ENCODE measurements around the gene MTMR12. TPM values are rescaled to one million over a fixed set of nuclear protein-coding genes. Genes with fewer than 3 reads are reported as not detected.

The MTMR12 gene
- total and polyA plus RNA-seq, 4 donors, result 8.8 to 37.8 (median 23.9) TPM

DNA sequence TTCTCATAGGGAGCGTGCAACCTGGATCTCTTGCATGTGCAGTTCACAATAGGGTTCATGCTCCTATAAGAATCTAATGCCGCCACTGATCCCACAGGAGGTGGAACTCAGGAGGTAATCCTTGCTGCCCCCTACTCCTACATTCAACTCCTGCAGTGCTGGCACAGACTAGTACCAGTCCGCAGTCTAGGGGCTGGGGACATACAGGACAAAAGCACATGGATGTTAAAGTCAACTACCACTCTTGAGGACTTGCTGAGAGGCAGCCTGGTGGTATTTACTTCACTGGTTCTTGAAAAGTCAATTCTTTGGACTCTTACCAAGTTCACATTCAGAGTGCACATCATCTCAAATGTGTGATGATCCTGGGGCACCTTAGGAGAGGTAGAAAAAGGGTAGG is 33.0 kb downstream of the MTMR12 start:
- WGBS, 2 donors, result 94 to 98% methylated on average over 3 of the region's 3 CpGs
- Histone ChIP-seq H3K27ac (ENCODE audit: low read depth in 1 of 2, low read length in 2 of 2) (no peak overlapping the region), H3K4me3 (ENCODE audit: low read length in 2 of 2) (no peak overlapping the region), H3K4me1 (ENCODE audit: control insufficient read depth in 1 of 2, insufficient read depth in 2 of 2, low read length in 2 of 2) (peaks cover 4 to 5% of the 10 kb centered on the region in 2 donors), H3K27me3 (ENCODE audit: control insufficient read depth in 1 of 2, insufficient read depth in 2 of 2, low read length in 1 of 2) (no peaks in the 10 kb centered on the region), H3K9me3 (ENCODE audit: control insufficient read depth, low read length) (no peaks in the 10 kb centered on the region), H3K36me3 (ENCODE audit: control insufficient read depth in 1 of 2, insufficient read depth in 2 of 2, low read length in 1 of 2) (no peaks in the 10 kb centered on the region)
- DNase-seq, result no peak
- intact Hi-C loops (cut with DNase I), result no loop called here
- no peak for ATAC-seq (ENCODE audit: low FRiP score)

DNA sequence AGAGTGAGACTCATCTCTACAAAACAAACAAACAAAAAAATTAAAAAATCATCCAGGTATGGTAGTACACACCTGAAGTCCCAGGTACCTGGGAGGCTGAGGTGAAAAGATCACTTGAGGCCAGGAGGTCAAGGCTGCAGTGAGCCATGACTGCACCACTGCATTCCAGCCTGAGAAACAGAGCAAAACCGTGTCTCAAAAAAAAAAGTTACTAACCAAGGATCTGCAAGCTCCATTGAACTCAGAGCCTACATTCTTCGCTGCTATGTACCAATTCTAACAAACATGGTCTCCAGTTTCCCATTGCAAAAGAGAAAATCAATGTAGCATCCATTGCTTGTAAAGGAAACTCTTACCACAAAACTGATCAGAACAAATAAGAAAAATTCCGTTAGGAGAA is 33.5 kb downstream of the MTMR12 start:
- Histone ChIP-seq H3K27me3 (ENCODE audit: control insufficient read depth in 1 of 2, insufficient read depth in 2 of 2, low read length in 1 of 2) (no peaks in the 10 kb centered on the region), H3K27ac (ENCODE audit: low read depth in 1 of 2, low read length in 2 of 2) (no peak overlapping the region), H3K4me1 (ENCODE audit: control insufficient read depth in 1 of 2, insufficient read depth in 2 of 2, low read length in 2 of 2) (peaks cover 4% of the 10 kb centered on the region in 2 donors), H3K9me3 (ENCODE audit: control insufficient read depth, low read length) (no peaks in the 10 kb centered on the region), H3K4me3 (ENCODE audit: low read length in 2 of 2) (no peak overlapping the region), H3K36me3 (ENCODE audit: control insufficient read depth in 1 of 2, insufficient read depth in 2 of 2, low read length in 1 of 2) (peaks cover 0 to 3% of the 10 kb centered on the region in 2 donors)
- 84 to 92% methylated on average over 3 of the region's 3 CpGs for WGBS, 2 donors
- intact Hi-C loops (cut with DNase I), result no loop called here
- ATAC-seq (ENCODE audit: low FRiP score) (no peak), DNase-seq (no peak)

DNA sequence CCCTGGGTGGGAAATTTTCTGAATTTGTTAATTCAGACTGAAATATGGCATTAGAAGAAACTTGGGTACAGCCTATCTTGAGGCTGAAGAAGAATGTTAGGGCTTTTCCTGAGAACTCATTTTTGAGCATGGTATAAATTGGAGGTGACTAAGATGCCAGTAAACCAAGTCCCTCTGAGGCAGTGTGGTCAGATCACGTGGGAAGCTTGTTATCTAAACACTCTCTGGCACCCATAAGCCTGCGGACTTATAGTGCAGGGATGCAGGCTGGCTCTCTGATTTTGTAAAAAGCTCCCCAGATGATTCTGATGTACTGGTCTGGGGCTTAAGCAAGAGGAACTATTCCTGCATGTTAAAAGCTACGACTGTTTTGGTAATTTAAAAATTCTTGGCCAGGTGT is 34.3 kb downstream of the MTMR12 start:
- H3K36me3 ChIP-seq (ENCODE audit: control insufficient read depth in 1 of 2, insufficient read depth in 2 of 2, low read length in 1 of 2), result peaks cover 0 to 5% of the 10 kb centered on the region in 2 donors
- peaks cover 3 to 4% of the 10 kb centered on the region in 2 donors for H3K4me1 ChIP-seq (ENCODE audit: control insufficient read depth in 1 of 2, insufficient read depth in 2 of 2, low read length in 2 of 2)
- DNase-seq, result no peak
- no peak for ATAC-seq (ENCODE audit: low FRiP score)
- no peak overlapping the region for H3K27ac ChIP-seq (ENCODE audit: low read depth in 1 of 2, low read length in 2 of 2)
- H3K9me3 ChIP-seq (ENCODE audit: control insufficient read depth, low read length), result no peaks in the 10 kb centered on the region
- 52 to 64% methylated on average over 3 of the region's 3 CpGs for WGBS, 2 donors
- intact Hi-C loops (cut with DNase I), result no loop called here
- H3K27me3 ChIP-seq (ENCODE audit: control insufficient read depth in 1 of 2, insufficient read depth in 2 of 2, low read length in 1 of 2), result no peaks in the 10 kb centered on the region
- H3K4me3 ChIP-seq (ENCODE audit: low read length in 2 of 2), result no peak overlapping the region

DNA sequence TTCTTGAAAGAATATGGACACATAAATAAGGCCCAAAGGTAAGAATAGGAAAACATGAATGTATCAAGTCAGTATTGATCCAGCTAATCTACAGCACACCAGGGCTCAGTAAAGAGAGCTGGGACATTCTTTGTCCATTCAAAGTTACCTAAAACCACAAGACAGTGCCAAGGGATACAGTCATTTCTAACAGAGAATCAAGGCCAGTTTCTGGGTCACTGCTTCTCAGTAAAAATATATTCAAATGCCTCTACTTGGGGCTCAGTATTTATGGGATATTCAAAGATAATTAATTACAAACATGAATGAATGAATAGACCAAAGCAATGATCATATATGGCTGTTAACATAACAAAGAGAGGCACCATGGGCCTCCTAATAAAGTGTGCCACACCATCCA is 34.9 kb downstream of the MTMR12 start:
- H3K9me3 ChIP-seq (ENCODE audit: control insufficient read depth, low read length), result no peaks in the 10 kb centered on the region
- ATAC-seq (ENCODE audit: low FRiP score), result no peak
- no peak overlapping the region for H3K4me3 ChIP-seq (ENCODE audit: low read length in 2 of 2)
- peaks cover 0 to 4% of the 10 kb centered on the region in 2 donors for H3K4me1 ChIP-seq (ENCODE audit: control insufficient read depth in 1 of 2, insufficient read depth in 2 of 2, low read length in 2 of 2)
- no peak overlapping the region for H3K27ac ChIP-seq (ENCODE audit: low read depth in 1 of 2, low read length in 2 of 2)
- peaks cover 0 to 5% of the 10 kb centered on the region in 2 donors for H3K36me3 ChIP-seq (ENCODE audit: control insufficient read depth in 1 of 2, insufficient read depth in 2 of 2, low read length in 1 of 2)
- intact Hi-C loops (cut with DNase I), result no loop called here
- no peaks in the 10 kb centered on the region for H3K27me3 ChIP-seq (ENCODE audit: control insufficient read depth in 1 of 2, insufficient read depth in 2 of 2, low read length in 1 of 2)
- DNase-seq, result no peak

DNA sequence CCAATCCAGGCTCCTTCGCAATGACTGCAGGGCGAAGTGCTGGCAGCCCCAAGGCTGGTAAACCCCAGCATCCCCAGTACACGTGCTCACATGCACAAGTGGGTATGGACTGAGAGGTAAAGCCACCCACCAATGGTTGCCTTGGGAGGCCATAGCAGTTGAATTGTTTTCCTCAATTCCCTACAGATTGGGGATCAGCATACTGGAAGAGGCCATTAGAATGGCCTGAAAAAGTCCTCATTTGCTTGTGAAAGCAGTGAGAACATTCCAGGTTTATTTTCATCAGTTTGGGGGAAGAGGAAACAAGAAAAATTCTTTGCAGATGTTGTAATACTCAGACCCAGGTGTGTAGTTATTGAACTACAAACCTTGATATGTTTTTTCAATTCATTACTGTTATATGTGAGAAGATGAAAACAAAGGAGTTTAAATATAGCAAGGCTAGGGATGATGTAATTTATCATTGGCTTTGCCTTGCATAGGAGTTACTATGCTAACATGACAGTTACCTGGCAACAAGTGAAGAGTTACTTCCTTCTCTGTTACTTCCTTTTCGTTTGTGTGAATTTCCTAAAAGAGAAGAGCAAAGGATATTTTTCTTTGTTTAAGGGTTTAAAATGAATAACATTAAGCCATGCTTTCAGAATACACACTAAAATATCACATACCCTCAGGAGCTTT is 36.4 kb downstream of the MTMR12 start:
- WGBS, 2 donors, result 50 to 53% methylated on average over 4 of the region's 4 CpGs
- Histone ChIP-seq H3K9me3 (ENCODE audit: control insufficient read depth, low read length) (no peaks in the 10 kb centered on the region), H3K27ac (ENCODE audit: low read depth in 1 of 2, low read length in 2 of 2) (no peak overlapping the region), H3K27me3 (ENCODE audit: control insufficient read depth in 1 of 2, insufficient read depth in 2 of 2, low read length in 1 of 2) (no peaks in the 10 kb centered on the region), H3K4me1 (ENCODE audit: control insufficient read depth in 1 of 2, insufficient read depth in 2 of 2, low read length in 2 of 2) (peaks cover 0 to 4% of the 10 kb centered on the region in 2 donors), H3K36me3 (ENCODE audit: control insufficient read depth in 1 of 2, insufficient read depth in 2 of 2, low read length in 1 of 2) (peaks cover under 1 to 5% of the 10 kb centered on the region in 2 donors), H3K4me3 (ENCODE audit: low read length in 2 of 2) (no peak overlapping the region)
- intact Hi-C loops (cut with DNase I), result no loop called here
- ATAC-seq (ENCODE audit: low FRiP score) (no peak), DNase-seq (no peak)

DNA sequence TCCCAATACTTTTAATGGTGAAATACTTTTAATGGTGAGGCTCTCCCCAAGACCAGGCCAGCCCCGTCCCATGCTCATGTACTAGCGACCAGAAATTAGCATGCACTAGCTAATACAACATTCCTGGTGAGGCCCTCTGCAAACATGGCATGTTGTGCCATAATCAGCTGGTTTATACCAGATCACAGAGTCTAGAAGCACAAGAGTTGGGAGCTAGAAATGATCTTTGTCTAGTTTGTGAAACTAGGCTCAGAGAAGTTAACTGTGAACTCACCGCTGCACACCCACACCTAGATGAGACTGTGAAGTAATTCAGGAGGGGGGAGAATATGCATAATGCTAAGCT is 37.4 kb downstream of the MTMR12 start:
- H3K4me3 ChIP-seq (ENCODE audit: low read length in 2 of 2), result no peak overlapping the region
- H3K4me1 ChIP-seq (ENCODE audit: control insufficient read depth in 1 of 2, insufficient read depth in 2 of 2, low read length in 2 of 2), result peaks cover 0 to 4% of the 10 kb centered on the region in 2 donors
- no peaks in the 10 kb centered on the region for H3K27me3 ChIP-seq (ENCODE audit: control insufficient read depth in 1 of 2, insufficient read depth in 2 of 2, low read length in 1 of 2)
- no peak for DNase-seq
- intact Hi-C loops (cut with DNase I), result no loop called here
- peaks cover 4 to 7% of the 10 kb centered on the region in 2 donors for H3K36me3 ChIP-seq (ENCODE audit: control insufficient read depth in 1 of 2, insufficient read depth in 2 of 2, low read length in 1 of 2)
- no peaks in the 10 kb centered on the region for H3K9me3 ChIP-seq (ENCODE audit: control insufficient read depth, low read length)
- no peak for ATAC-seq (ENCODE audit: low FRiP score)
- 82 to 83% methylated on average over 3 of the region's 3 CpGs for WGBS, 2 donors
- no peak overlapping the region for H3K27ac ChIP-seq (ENCODE audit: low read depth in 1 of 2, low read length in 2 of 2)

DNA sequence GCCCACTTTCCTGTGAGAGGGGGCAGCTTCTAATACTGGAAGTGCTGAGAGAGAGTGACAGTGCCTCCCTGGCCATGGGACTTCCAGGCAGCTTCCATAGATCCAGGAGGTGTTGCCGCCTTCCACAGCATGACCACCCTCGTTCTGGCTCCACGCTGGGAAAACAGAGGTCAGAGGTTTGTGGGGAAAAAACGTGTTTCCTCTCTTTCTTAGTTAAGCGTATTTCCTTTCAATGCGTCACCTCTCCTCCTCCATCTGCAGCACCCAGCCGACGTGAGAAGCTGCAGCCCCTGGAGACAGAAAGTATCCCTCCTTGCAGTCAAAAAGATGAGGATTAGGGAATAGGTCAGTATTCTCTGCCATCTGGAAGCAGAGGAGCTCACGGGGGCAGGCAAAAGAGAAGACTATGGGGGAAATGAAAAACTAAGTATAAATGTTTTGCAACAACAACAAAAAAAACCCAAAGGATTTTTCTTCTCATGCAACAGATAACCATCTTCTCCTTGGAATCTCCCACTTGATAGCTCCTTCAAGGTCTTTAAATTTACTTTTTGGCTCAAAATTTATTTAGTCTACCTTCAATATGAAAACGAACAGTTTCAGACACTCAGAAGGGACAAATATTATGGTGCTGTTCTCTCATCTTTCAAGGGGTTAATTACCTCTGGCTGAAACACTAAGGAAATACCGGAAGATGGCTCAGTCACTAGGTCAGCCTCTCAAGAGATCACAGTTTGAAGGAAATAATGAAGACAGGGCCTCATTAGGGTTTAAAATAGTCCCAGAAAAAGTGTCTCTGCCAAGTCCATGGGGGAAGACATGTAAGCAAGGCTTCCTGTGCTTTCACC is 38.0 kb downstream of the MTMR12 start:
- Histone ChIP-seq H3K36me3 (ENCODE audit: control insufficient read depth in 1 of 2, insufficient read depth in 2 of 2, low read length in 1 of 2) (peaks cover 4 to 7% of the 10 kb centered on the region in 2 donors), H3K4me1 (ENCODE audit: control insufficient read depth in 1 of 2, insufficient read depth in 2 of 2, low read length in 2 of 2) (peaks cover 0 to 4% of the 10 kb centered on the region in 2 donors), H3K27me3 (ENCODE audit: control insufficient read depth in 1 of 2, insufficient read depth in 2 of 2, low read length in 1 of 2) (no peaks in the 10 kb centered on the region), H3K9me3 (ENCODE audit: control insufficient read depth, low read length) (no peaks in the 10 kb centered on the region), H3K27ac (ENCODE audit: low read depth in 1 of 2, low read length in 2 of 2) (no peak overlapping the region), H3K4me3 (ENCODE audit: low read length in 2 of 2) (no peak overlapping the region)
- no peak for ATAC-seq (ENCODE audit: low FRiP score)
- no peak for DNase-seq
- intact Hi-C loops (cut with DNase I), result no loop called here
- WGBS, 2 donors, result 73 to 76% methylated on average over 11 of the region's 11 CpGs

DNA sequence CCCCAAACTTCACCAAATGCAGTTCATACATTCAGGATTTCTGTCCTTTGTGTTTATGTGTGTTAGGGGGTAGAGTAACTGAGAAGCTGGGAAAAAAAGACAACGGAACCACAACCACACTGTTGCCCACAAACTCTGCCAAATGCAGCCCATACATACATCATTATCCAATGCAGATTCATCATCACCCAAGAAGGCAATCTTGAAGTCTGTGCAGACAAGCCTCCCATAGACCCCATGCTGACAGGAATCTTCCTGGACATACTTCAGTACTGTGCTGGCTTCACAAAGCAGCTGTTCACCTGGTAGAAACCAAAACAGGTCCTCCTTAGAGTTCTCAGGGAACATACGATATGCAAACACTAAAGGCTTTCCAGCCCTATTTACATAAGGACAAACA is 38.9 kb downstream of the MTMR12 start:
- intact Hi-C loops (cut with DNase I), result no loop called here
- 89 to 95% methylated on average over 2 of the region's 2 CpGs for WGBS, 2 donors

DNA sequence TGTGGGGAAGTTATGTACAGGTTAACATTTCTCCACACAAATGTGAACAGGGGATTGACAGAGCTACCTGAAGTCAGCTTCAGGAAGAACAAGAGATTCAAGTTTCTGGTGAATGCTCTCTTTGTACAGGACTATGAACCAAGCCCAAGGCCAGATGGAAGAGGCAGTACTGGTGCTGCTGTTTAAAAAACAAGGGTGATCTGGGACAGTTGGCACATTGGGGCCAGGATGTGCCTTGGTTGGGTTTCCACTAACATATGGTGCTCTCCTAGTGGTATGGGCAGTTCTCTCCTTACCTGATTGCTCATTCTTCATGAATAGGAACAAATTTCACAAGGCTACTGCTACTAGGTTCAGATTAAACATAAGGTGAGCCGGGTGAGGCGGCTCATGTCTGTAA is 40.0 kb downstream of the MTMR12 start:
- DNase-seq (no peak), ATAC-seq (ENCODE audit: low FRiP score) (no peak)
- Histone ChIP-seq H3K27ac (ENCODE audit: low read depth in 1 of 2, low read length in 2 of 2) (no peak overlapping the region), H3K4me1 (ENCODE audit: control insufficient read depth in 1 of 2, insufficient read depth in 2 of 2, low read length in 2 of 2) (peaks cover 0 to 4% of the 10 kb centered on the region in 2 donors), H3K27me3 (ENCODE audit: control insufficient read depth in 1 of 2, insufficient read depth in 2 of 2, low read length in 1 of 2) (no peaks in the 10 kb centered on the region), H3K9me3 (ENCODE audit: control insufficient read depth, low read length) (no peaks in the 10 kb centered on the region), H3K36me3 (ENCODE audit: control insufficient read depth in 1 of 2, insufficient read depth in 2 of 2, low read length in 1 of 2) (peaks cover 4 to 7% of the 10 kb centered on the region in 2 donors), H3K4me3 (ENCODE audit: low read length in 2 of 2) (no peak overlapping the region)
- intact Hi-C loops (cut with DNase I), result no loop called here
- 96 to 99% methylated on average over 2 of the region's 2 CpGs for WGBS, 2 donors

More for the DNA sequence above, 38.9 kb downstream of the MTMR12 start:
- peaks cover 0 to 4% of the 10 kb centered on the region in 2 donors for H3K4me1 ChIP-seq (ENCODE audit: control insufficient read depth in 1 of 2, insufficient read depth in 2 of 2, low read length in 2 of 2)
- no peak overlapping the region for H3K4me3 ChIP-seq (ENCODE audit: low read length in 2 of 2)
- ATAC-seq (ENCODE audit: low FRiP score) (no peak), DNase-seq (no peak)
- H3K27me3 ChIP-seq (ENCODE audit: control insufficient read depth in 1 of 2, insufficient read depth in 2 of 2, low read length in 1 of 2), result no peaks in the 10 kb centered on the region
- H3K27ac ChIP-seq (ENCODE audit: low read depth in 1 of 2, low read length in 2 of 2), result no peak overlapping the region
- peaks cover 4 to 7% of the 10 kb centered on the region in 2 donors for H3K36me3 ChIP-seq (ENCODE audit: control insufficient read depth in 1 of 2, insufficient read depth in 2 of 2, low read length in 1 of 2)
- H3K9me3 ChIP-seq (ENCODE audit: control insufficient read depth, low read length), result no peaks in the 10 kb centered on the region

Measured in aorta (tissue), 5 donors.